H1 (cell line): ENCODE measurements around the gene MAN1C1. TPM values are rescaled to one million over a fixed set of nuclear protein-coding genes. Genes with fewer than 3 reads are reported as not detected.

Experiments
- CTCF ChIA-PET: fragments of 300-600 bp; sonication (Branson Sonifier 250); formaldehyde crosslinking; loops from one replicate; lab custom pipeline; 2021; ENCODE audit not compliant: partially characterized antibody; lab: Charles Lee
- POLR2A ChIA-PET: fragments of 300-600 bp; sonication (Branson Sonifier 250); formaldehyde crosslinking; loops from one replicate; lab custom pipeline; 2021; ENCODE audit warnings: inconsistent platforms; ENCODE audit not compliant: partially characterized antibody; lab: Charles Lee
- DNase-seq, 2 experiments: peaks; one replicate each; pipeline versions ENCODE4 v3.0.0 to v3.0.0-alpha.2; 2010 to 2022; ENCODE audit warnings: low spot score in 2 of 2, low read depth in 1 of 2, mixed read lengths in 1 of 2
- FAIRE-seq: peaks from 2 replicates; lab custom pipeline; 2011; peaks lifted over from hg19 to GRCh38; lab: Jason Lieb, UNC
- H2AFZ ChIP-seq: 2 replicates; pipeline ENCODE4 v1.8.1; 2012; ENCODE audit warnings: low read length, inconsistent platforms
- H2AK5ac ChIP-seq: 2 replicates; pipeline ENCODE4 v1.6.1; 2013; ENCODE audit warnings: low read depth, low read length
- H2BK120ac ChIP-seq: replicated peaks from 2 replicates; pipeline ENCODE3; 2013; ENCODE audit warnings: low read depth, low read length, inconsistent platforms
- H2BK12ac ChIP-seq: 2 replicates; pipeline ENCODE4 v1.6.1; 2013; ENCODE audit warnings: low read depth, low read length
- H2BK15ac ChIP-seq: 2 replicates; pipeline ENCODE4 v1.6.1; 2013; ENCODE audit warnings: low read length
- H2BK20ac ChIP-seq: 2 replicates; pipeline ENCODE4 v1.6.1; 2013; ENCODE audit warnings: low read length
- H2BK5ac ChIP-seq: 2 replicates; pipeline ENCODE4 v1.6.1; 2013; ENCODE audit warnings: low read depth, low read length
- H3K14ac ChIP-seq: 2 replicates; pipeline ENCODE4 v1.6.1; 2013; ENCODE audit warnings: inconsistent platforms; ENCODE audit not compliant: insufficient read length
- H3K18ac ChIP-seq: 2 replicates; pipeline ENCODE4 v1.6.1; 2013; ENCODE audit warnings: low read length; ENCODE audit errors: extremely low read depth
- H3K23ac ChIP-seq: 2 replicates; pipeline ENCODE4 v1.6.1; 2013; ENCODE audit warnings: inconsistent platforms; ENCODE audit not compliant: insufficient read length
- H3K23me2 ChIP-seq: 2 replicates; pipeline ENCODE4 v1.6.1; 2013; ENCODE audit warnings: low read depth, low read length
- H3K27ac ChIP-seq: 2 replicates; pipeline ENCODE4 v1.6.1; 2011; ENCODE audit warnings: low read depth, low read length, inconsistent platforms
- H3K27me3 ChIP-seq, 4 experiments: replicated peaks in 1 of 4; 1 replicate in 1 of 4; 2 replicates in 3 of 4; pipeline versions ENCODE4 v1.6.1 to v1.8.1; 2011 to 2013; ENCODE audit warnings: low read length in 3 of 4, mild to moderate bottlenecking in 3 of 4, inconsistent platforms in 2 of 4, mixed read lengths in 2 of 4, moderate library complexity in 1 of 4; ENCODE audit not compliant: control insufficient read depth in 3 of 4, insufficient read depth in 3 of 4; ENCODE audit errors: extremely low read depth in 1 of 4
- H3K36me3 ChIP-seq, 4 experiments: 2 replicates each; pipeline versions ENCODE4 v1.6.1 to v1.8.1; 2011 to 2013; ENCODE audit warnings: mild to moderate bottlenecking in 4 of 4, low read length in 3 of 4, moderate library complexity in 2 of 4, control low read depth in 1 of 4, inconsistent platforms in 1 of 4; ENCODE audit not compliant: insufficient read depth in 4 of 4, control insufficient read depth in 2 of 4
- H3K4ac ChIP-seq: replicated peaks from 2 replicates; pipeline ENCODE3; 2013; ENCODE audit warnings: low read length, low read depth, mixed read lengths, inconsistent platforms; ENCODE audit not compliant: insufficient read length
- H3K4me1 ChIP-seq, 4 experiments: replicated peaks in 1 of 4; 1 replicate in 1 of 4; 2 replicates in 3 of 4; pipeline versions ENCODE4 v1.6.1 to v1.8.1; 2011 to 2013; ENCODE audit warnings: low read length in 3 of 4, inconsistent platforms in 2 of 4, mixed read lengths in 1 of 4; ENCODE audit not compliant: insufficient read depth in 4 of 4, control insufficient read depth in 3 of 4
- H3K4me2 ChIP-seq, 2 experiments: 2 replicates each; pipeline versions ENCODE4 v1.6.1 to v1.8.1; 2011 to 2013; ENCODE audit warnings: low read depth in 2 of 2, low read length in 2 of 2, control low read depth in 1 of 2, inconsistent platforms in 1 of 2, mild to moderate bottlenecking in 1 of 2; ENCODE audit not compliant: insufficient read depth in 1 of 2
- H3K4me3 ChIP-seq, 4 experiments: fragments of 200-600, 300-600 bp in 1 of 4; sonication (generic), shearing (Covaris generic), sonication (Bioruptor Twin) in 1 of 4; 2 replicates each; pipeline versions ENCODE4 v1.5.1 to v1.8.1; 2011 to 2016; ENCODE audit warnings: low read length in 4 of 4, low read depth in 3 of 4, control low read depth in 2 of 4, inconsistent platforms in 2 of 4, mild to moderate bottlenecking in 2 of 4, mixed read lengths in 1 of 4, moderate library complexity in 1 of 4; ENCODE audit not compliant: insufficient read depth in 2 of 4; ENCODE audit errors: extremely low read depth in 1 of 4
- H3K56ac ChIP-seq: replicated peaks from 2 replicates; pipeline ENCODE3; 2013; ENCODE audit warnings: low read depth, mild to moderate bottlenecking, mixed read lengths, low read length, inconsistent platforms; ENCODE audit not compliant: insufficient read length
- H3K79me1 ChIP-seq: 2 replicates; pipeline ENCODE4 v1.6.1; 2013; ENCODE audit warnings: low read depth, low read length, control low read depth
- H3K79me2 ChIP-seq, 2 experiments: 2 replicates each; pipeline versions ENCODE4 v1.6.1 to v1.8.1; 2012 to 2013; ENCODE audit warnings: low read length in 2 of 2, mild to moderate bottlenecking in 2 of 2, inconsistent platforms in 1 of 2; ENCODE audit not compliant: insufficient read depth in 2 of 2, control insufficient read depth in 1 of 2
- H3K9ac ChIP-seq, 4 experiments: replicated peaks in 1 of 4; 1 replicate in 1 of 4; 2 replicates in 3 of 4; pipeline versions ENCODE4 v1.6.1 to v1.8.1; 2011 to 2013; ENCODE audit warnings: low read depth in 3 of 4, low read length in 3 of 4, control low read depth in 2 of 4, mild to moderate bottlenecking in 2 of 4, moderate library complexity in 2 of 4, inconsistent platforms in 1 of 4; ENCODE audit errors: extremely low read depth in 1 of 4
- H3K9me3 ChIP-seq, 2 experiments: 2 replicates each; pipeline versions ENCODE4 v1.6.1 to v1.8.1; 2012 to 2013; ENCODE audit warnings: mild to moderate bottlenecking in 2 of 2, moderate library complexity in 2 of 2, control low read depth in 1 of 2, inconsistent platforms in 1 of 2, low read depth in 1 of 2, low read length in 1 of 2, mixed read lengths in 1 of 2; ENCODE audit not compliant: insufficient read depth in 2 of 2
- H4K20me1 ChIP-seq, 2 experiments: replicated peaks in 1 of 2; 2 replicates each; pipeline versions ENCODE3 to v1.8.1; 2011 to 2013; ENCODE audit warnings: inconsistent platforms in 2 of 2, low read length in 2 of 2, mild to moderate bottlenecking in 1 of 2; ENCODE audit not compliant: insufficient read depth in 2 of 2, control insufficient read depth in 1 of 2
- H4K5ac ChIP-seq: 2 replicates; pipeline ENCODE4 v1.6.1; 2013; ENCODE audit warnings: low read length, low read depth, mixed read lengths, inconsistent platforms; ENCODE audit not compliant: insufficient read length
- H4K8ac ChIP-seq: 2 replicates; pipeline ENCODE4 v1.8.0; 2013; ENCODE audit warnings: mild to moderate bottlenecking, moderate library complexity, low read length, inconsistent platforms; ENCODE audit not compliant: insufficient read depth; ENCODE audit errors: extremely low read depth
- H4K91ac ChIP-seq: replicated peaks from 2 replicates; pipeline ENCODE3; 2013; ENCODE audit warnings: low read length, mixed read lengths, inconsistent platforms; ENCODE audit not compliant: insufficient read length
- ATF3 ChIP-seq: IDR thresholded peaks from 2 replicates; pipeline ENCODE4 v1.6.1; 2011; ENCODE audit warnings: low read depth, mild to moderate bottlenecking, low read length; ENCODE audit not compliant: insufficient read depth
- CBX8 ChIP-seq: fragments of 300-800, 300-1000 bp; sonication (generic); IDR thresholded peaks from 2 replicates; pipeline ENCODE4 v1.7.1; 2016; ENCODE audit warnings: low read depth, low read length, borderline replicate concordance
- CEBPB ChIP-seq: IDR thresholded peaks from 2 replicates; pipeline ENCODE4 v1.6.1; 2012; ENCODE audit warnings: low read depth, low read length
- CHD2 ChIP-seq: IDR thresholded peaks from 2 replicates; pipeline ENCODE4 v1.6.1; 2012; ENCODE audit warnings: low read length, improper control_type of control experiment
- E2F6 ChIP-seq: IDR thresholded peaks from 2 replicates; pipeline ENCODE4 v1.6.1; 2012; ENCODE audit warnings: inconsistent platforms
- SAP30 ChIP-seq: fragments of 300-600 bp; sonication (generic); IDR thresholded peaks from 2 replicates; pipeline ENCODE4 v1.7.1; 2012; ENCODE audit warnings: low read length, moderate library complexity, mild to moderate bottlenecking, inconsistent platforms; ENCODE audit not compliant: insufficient read depth, insufficient replicate concordance
- SP1 ChIP-seq: IDR thresholded peaks from 2 replicates; pipeline ENCODE4 v1.6.1; 2011; ENCODE audit warnings: low read depth, low read length
- USF2 ChIP-seq: IDR thresholded peaks from 2 replicates; pipeline ENCODE4 v1.6.1; 2011; ENCODE audit warnings: low read length, improper control_type of control experiment
- WGBS, 2 experiments: shearing (Covaris generic) in 1 of 2; methylation state at CpG; one replicate each; pipeline versions ENCODE4 v1.1.6 to v1.1.7; 2013 to 2015; ENCODE audit warnings: low lambda C conversion rate in 2 of 2, mixed read lengths in 2 of 2, inconsistent platforms in 1 of 2, low coverage in 1 of 2, missing lambda C conversion rate in 1 of 2; ENCODE audit not compliant: insufficient replicate concordance in 2 of 2, insufficient coverage in 1 of 2, insufficient read length in 1 of 2; ENCODE audit errors: extremely low coverage in 1 of 2, missing lambda C conversion rate in 1 of 2; 5-methylcytosine and 5-hydroxymethylcytosine counted together
- polyA plus RNA-seq, 7 experiments: library from polyadenylated mRNA; depleted of rRNA in 3 of 7; stranded (reverse) in 5 of 7; unstranded in 2 of 7; fragments of >200 nt in 5 of 7; fragments of 200-250 nt in 2 of 7; gene quantifications; 1 replicate in 5 of 7; 2 replicates in 1 of 7; 4 replicates in 1 of 7; pipeline versions ENCODE4 v1.2.1 to v1.2.3, GENCODE V29; 2011 to 2013; ENCODE audit warnings: missing spikeins in 2 of 7, mixed read lengths in 2 of 7
- total RNA-seq: library from RNA; stranded (reverse); fragmentation: NEBNext Ultra II Directional; extraction: Animal tissue kit (Norgen Biotek cat#: 25700); gene quantifications from 2 replicates; pipeline ENCODE4 v1.2.1, GENCODE V29; 2021

MAN1C1 gene
- total and polyA plus RNA-seq, 2 of the 8 experiments (the other 6 are each of a cell fraction or from before 2014, with no cell fraction given) = 7.8 to 15.2 TPM

GRCh38 chr1:25771221-25772114 lies 154.9 kb downstream of the MAN1C1 start:
- Histone ChIP-seq H3K23ac (no peak overlapping the region), H3K4me3 (no peak overlapping the region), H3K79me2 (no peaks in the 10 kb centered on the region), H3K56ac (no peak overlapping the region), H2BK120ac (no peak overlapping the region), H3K14ac (no peak overlapping the region), H3K4me1 (peaks cover 0 to 9% (median 3%) of the 10 kb centered on the region in 4 experiments; a peak in 4 of 7 replicates), H3K36me3 (no peaks in the 10 kb centered on the region), H2AK5ac (peak overlapping the region; percentile 84; the same call in 1 of the 2 replicates), H3K4ac (no peak overlapping the region), H4K5ac (no peak overlapping the region), H3K4me2 (no peak overlapping the region), H2AFZ (no peak overlapping the region), H4K91ac (peak overlapping the region; percentile 76), H3K18ac (peak overlapping the region; percentile 38; the same call in 1 of the 2 replicates), H2BK20ac (no peak overlapping the region), H2BK5ac (0 out of 2 replicates have a peak overlapping the region, but pooled peaks have one; percentile 35), H3K9me3 (no peaks in the 10 kb centered on the region), H3K79me1 (no peaks in the 10 kb centered on the region), H3K9ac (0 out of 7 replicates have a peak overlapping the region, but pooled peaks of 1 of the 4 experiments have one; percentile 8), H3K27ac (no peak overlapping the region), H4K20me1 (peaks cover 0 to 9% of the 10 kb centered on the region in 2 experiments), H2BK15ac (peak overlapping the region; percentile 88; the same call in 1 of the 2 replicates), H2BK12ac (peak overlapping the region; percentile 92; the same call in 1 of the 2 replicates), H3K27me3 (no peaks in the 10 kb centered on the region), H4K8ac (peak overlapping the region; percentile 82), H3K23me2 (peaks cover 23% of the 10 kb centered on the region; the same call in 1 of the 2 replicates)
- FAIRE-seq (no peak), DNase-seq (no peak)
- ChIA-PET CTCF (interaction anchor here (0.6 to 2.4 kb wide), 8 partner anchors 12 to 267 kb away, joined by 3 to 13 read pairs (median 3); no protein-coding TSS in a partner anchor), POLR2A (interaction anchor here (1.1 kb wide), 2 partner anchors 9 to 11 kb away, joined by 3 to 4 read pairs; no protein-coding TSS in a partner anchor)
- 85% methylated on average over 34 of the region's 34 CpGs; no CpG with 5 or more reads in 1 of the 2 experiments for WGBS, 2 experiments
- TF ChIP-seq SP1 (no peak), CEBPB (no peak), E2F6 (no peak), CBX8 (no peak), ATF3 (no peak), SAP30 (no peak), CHD2 (no peak), USF2 (no peak)
